GM21723 (cell line): Measurements from ENCODE around the gene YES1.

ENCODE experiments used
- ATAC-seq: cut with Tn5 transposase; IDR thresholded peaks from one replicate; pipeline ENCODE4 v1.9.1; 2021; ENCODE audit warnings: mild to moderate bottlenecking, moderate library complexity; ENCODE audit not compliant: unreplicated experiment

Gene YES1

GRCh38 chr18:811892-812375, at the start of gene YES1:
YES1 (minus strand) TSS chr18:812242; CDS start chr18:756827, 55,415 bp downstream.
- peak; percentile 52 for ATAC-seq

GRCh38 chr18:857986-858385, 45.9 kb upstream of the YES1 start:
- no peak for ATAC-seq

- ATAC-seq = no peak
These were observed 41.4 kb upstream of the YES1 start for GRCh38 chr18:853471-853870.

- no peak for ATAC-seq
These were observed 38.9 kb upstream of the YES1 start for GRCh38 chr18:850960-851359.

- no peak for ATAC-seq
These were observed 37.0 kb upstream of the YES1 start for GRCh38 chr18:849021-849420.

- ATAC-seq = no peak
These were observed 36.2 kb upstream of the YES1 start for GRCh38 chr18:848062-848861.

- ATAC-seq = no peak
These were observed 33.2 kb upstream of the YES1 start for GRCh38 chr18:845152-845819.

GRCh38 chr18:841647-842370, 29.8 kb upstream of the YES1 start:
- no peak for ATAC-seq

- no peak for ATAC-seq
These were observed 28.5 kb upstream of the YES1 start for GRCh38 chr18:840516-840915.

- ATAC-seq = no peak
These were observed 28.0 kb upstream of the YES1 start for GRCh38 chr18:840023-840408.

GRCh38 chr18:839224-840022, 27.4 kb upstream of the YES1 start:
- peak; percentile 98 for ATAC-seq

- no peak for ATAC-seq
These were observed 25.9 kb upstream of the YES1 start for GRCh38 chr18:837922-838321.

GRCh38 chr18:834082-834720, 22.2 kb upstream of the YES1 start:
- ATAC-seq = no peak

GRCh38 chr18:833197-833596, 21.2 kb upstream of the YES1 start:
- no peak for ATAC-seq

- ATAC-seq = no peak
These were observed 20.1 kb upstream of the YES1 start for GRCh38 chr18:832085-832681.

GRCh38 chr18:830315-830901, 18.4 kb upstream of the YES1 start:
- peak; percentile 66 for ATAC-seq

GRCh38 chr18:829432-829831, 17.4 kb upstream of the YES1 start:
- ATAC-seq = no peak

- ATAC-seq = no peak
These were observed 15.1 kb upstream of the YES1 start for GRCh38 chr18:827093-827677.

GRCh38 chr18:825891-826585, 14.0 kb upstream of the YES1 start:
- ATAC-seq = no peak
